AG20443 (cell line): ENCODE measurements around the gene PRPF6.
A peak's percentile ranks its signal among the peaks of the same experiment; 100 is the strongest.

Experiments used
- DNase-seq: peaks from one replicate; pipeline ENCODE4 v3.0.0; 2012; ENCODE audit warnings: low spot score, mixed read lengths

The PRPF6 gene

DNA sequence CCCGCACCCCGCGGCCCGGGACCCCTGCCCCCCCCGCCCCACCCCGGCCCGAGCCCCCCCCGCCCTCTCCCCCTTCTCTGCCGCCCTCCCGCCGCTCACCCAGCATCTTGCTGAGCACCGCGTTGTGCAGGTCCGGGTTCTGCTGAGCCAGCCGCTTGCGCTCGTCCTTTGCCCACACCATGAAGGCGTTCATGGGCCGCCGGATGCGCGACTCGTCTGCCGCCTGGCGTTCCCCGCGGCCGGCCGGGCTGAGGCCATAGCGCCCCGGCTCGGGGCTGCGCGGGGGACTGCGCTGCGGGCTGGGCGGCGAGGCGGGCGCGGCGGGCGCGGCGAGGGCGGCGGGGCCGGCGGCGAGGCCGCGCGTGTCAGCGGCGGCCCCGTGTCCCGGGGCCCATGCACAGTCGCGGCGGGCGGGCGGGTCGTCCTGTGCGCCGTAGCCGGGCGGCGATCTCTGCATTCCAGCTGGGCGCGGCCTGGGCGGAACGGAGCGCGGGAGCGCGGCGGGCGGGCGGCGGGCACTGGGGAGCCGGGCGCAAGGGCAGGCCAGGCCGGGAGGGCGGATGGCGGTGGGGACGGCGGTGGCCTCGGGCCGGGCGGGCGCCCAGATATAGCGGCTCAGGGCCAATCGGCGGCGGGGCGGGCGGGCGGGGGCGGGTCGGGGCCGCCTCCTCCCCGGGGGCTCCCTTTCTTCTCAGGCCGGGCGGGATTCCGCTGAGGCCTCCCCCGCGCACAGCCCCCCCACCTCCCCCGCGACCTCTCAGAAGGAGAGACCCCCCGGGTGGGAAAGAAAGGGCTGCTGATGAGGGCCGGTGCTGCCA, 68.3 kb downstream of the PRPF6 start, which contains the start of gene SOX18:
SOX18 (minus strand) TSS at position 580 of the 818 bp plus-strand sequence; CDS start at position 457, 123 bp downstream.
- DNase-seq: peak; percentile 55

- no peak for DNase-seq
Observed at GRCh38 chr20:64049878-64050260, 68.9 kb downstream of the PRPF6 start.

DNA sequence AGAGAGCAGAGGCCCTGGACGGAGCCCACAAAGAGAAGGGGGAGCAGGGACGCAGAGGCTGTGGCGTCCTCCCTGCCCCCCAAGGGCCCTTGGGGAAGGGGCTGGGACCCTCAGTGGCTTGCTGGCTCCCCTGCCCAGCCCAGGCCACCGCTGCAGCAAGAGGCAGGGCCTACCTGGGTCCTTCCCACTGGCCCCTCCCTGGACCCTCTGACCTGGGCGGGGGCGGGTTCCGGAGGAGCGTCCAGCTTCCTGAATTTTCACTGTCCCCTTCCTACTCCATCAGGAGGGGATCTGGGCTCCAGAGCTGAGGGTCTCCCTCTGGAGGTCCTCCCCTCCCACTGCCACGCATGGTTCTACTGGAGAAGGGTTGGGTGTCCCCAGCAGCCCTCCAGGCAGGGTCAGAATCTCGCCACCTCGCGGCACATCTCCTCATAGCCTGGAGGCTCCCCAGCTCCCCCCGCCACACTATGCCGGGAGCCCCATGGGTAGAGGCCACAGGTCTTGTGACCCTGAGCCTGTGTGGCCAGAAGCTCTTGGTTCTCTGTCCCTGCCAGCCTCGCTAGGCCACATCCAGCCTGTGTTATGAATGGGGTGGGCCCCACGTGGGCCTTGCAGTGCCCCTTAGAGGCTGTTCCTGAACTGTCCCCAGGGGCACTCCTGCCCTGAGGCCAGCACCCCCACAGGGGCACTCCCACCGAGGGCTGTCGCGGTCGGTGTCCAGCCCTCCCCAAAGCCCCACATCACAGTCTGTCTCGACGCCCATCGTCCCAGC, 69.5 kb downstream of the PRPF6 start:
- no peak for DNase-seq

GRCh38 chr20:64051033-64051452, 70.1 kb downstream of the PRPF6 start:
- no peak for DNase-seq

GRCh38 chr20:64051561-64052325, 70.8 kb downstream of the PRPF6 start:
- DNase-seq: no peak

DNA sequence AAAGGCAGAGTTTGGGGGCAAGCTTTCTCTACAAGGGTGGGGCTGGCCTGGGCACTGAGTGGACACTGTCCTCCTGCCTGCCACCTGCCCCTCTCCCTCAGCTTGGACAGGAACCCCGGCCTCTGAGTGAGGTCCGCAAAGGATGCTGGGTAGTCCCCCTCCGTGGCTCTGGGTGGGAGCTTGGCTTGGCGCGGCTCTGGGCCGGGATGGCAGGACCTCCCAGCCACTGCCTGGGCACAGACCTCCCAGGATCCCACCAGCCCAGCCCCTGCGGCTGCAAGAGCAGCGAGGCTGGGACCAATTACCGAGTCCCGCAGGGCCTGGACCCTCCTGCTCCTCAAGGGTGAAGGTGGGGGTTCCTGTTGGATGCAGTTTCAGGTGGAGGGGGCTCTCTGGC, 71.4 kb downstream of the PRPF6 start:
- DNase-seq: no peak

DNA sequence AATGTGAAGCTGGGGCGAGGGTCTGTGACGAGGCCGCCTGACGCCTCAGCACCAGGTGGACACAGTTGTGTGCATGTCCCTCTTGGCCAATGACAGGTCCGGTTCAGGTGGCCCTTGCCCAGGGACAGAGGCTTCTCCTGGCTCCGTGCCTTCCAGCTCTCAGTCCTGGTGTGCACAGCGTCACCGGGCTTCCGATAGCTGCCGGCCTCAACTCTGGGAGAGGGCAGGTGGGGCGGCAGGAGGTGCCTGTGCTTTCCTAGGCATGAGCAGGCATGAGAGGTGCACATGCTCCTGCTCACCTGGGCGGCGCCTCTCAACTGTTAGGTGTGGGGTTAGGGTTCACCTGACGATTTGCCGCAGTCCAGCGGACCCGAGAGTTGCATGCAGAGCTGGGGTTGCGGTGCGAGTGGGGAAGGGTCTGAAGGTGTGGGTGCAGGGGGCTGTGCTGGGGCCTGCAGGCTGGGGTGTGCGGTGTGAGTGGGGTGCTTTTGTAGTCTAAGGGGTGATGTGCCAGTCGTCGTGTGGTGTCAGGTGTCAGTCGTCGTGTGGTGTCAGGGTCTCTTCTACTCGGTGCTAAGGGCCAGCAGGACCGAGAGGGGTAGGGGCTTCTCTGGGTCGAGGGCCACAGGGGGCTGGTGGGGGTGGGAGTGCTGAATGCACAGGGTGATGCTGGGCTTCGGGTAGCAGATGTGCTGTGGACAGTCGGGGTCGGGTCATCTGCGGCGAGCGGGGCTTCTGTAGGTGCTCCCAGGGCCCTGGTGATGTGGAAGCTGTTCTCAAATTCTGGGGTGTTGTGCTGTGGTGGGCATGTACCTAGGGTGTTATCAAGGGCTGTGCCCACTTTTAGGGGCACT, 72.3 kb downstream of the PRPF6 start:
- DNase-seq: no peak

DNA sequence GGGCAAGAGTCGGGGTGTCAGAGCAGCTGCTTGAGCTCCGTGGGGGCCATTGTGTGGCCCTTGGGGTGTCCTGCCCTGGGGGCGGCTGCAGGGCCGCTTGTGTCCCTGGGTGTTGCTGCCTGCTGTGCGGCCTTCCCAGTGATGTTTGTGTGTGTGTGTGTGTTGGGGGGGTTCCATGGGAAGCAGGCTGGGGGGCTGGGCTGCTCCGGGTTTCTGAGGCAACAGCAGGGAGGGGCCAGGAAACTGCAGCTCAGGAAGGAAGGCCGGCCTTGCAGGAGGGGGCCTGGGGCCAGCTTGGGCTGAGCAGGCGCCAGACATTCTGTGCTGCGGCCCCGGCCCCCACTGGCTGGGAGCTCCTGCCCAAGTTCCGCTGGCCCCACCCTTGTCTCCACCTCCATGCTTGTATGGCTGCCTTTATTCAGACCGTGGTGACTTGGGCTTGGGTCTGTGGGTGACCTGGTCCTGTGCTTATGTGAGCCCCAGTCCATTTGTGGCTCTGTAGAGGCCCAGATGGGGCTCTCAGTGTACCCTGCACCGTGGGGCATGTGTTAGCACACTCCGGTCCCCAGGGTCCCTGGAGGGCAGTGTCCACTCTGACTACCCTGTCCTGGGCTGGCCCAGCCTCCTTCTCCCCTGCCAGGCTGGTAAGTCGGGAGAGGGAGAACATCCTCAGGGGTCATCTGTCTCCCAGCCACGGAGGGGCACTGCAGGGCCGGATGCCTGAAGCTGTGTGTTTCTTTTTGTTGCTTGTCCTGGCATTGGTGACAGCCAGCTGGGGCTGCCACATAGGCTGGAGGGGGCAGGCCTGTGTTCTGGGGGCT, 73.1 kb downstream of the PRPF6 start:
- DNase-seq: no peak

- no peak for DNase-seq
Observed at GRCh38 chr20:64055396-64055892, 74.5 kb downstream of the PRPF6 start.

- DNase-seq: no peak
Observed at GRCh38 chr20:64055893-64056638, 75.1 kb downstream of the PRPF6 start.

DNA sequence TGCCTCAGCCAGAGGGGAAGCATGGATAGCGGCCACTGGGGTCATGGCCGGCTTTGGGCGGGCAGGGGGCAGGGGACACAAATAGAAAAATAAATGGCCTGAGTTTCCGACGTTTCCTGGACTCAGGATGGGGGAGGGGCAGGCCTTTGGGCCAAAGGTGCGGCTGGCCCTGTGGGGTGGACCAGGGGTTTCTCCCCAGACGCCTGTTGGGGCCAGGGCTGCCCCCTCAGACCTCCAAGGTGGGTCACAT, 75.6 kb downstream of the PRPF6 start:
- no peak for DNase-seq

DNA sequence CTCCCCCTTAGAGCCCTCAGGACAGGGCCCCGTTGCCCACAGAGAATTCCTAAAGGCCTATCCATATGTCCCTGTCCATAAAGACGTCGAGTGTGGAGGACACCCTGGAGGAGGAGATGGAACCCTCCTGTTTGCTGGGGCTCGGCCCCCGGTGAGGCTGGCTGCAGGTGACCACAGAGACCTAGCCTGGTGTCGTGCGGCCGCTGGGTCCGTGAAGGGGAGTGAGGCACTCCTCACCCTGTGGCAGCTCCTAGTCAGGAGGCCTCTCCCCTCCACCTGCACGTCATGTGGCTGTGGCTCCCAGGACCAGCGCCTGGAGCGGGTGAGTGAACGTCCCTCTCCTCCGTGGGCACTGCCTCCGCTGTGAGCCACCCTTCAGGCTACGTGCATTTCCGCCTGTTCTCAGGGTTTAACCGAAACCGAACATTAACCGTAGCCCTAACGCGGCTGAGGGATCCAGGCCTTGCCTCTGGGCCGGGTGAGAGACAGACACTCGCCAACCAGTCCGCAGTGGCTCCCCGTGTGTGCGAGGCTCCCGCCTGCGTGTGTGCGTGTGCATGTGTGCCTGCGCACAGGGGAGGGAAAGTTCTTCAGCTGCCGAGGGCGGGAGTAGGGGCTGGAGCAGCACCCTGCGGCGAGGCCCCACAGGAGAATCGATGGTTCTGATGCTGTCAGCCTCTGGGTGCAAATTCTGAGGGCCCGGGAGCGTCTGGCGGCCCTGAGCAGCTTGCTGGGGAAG, 76.1 kb downstream of the PRPF6 start:
- DNase-seq: peak; percentile 8

DNA sequence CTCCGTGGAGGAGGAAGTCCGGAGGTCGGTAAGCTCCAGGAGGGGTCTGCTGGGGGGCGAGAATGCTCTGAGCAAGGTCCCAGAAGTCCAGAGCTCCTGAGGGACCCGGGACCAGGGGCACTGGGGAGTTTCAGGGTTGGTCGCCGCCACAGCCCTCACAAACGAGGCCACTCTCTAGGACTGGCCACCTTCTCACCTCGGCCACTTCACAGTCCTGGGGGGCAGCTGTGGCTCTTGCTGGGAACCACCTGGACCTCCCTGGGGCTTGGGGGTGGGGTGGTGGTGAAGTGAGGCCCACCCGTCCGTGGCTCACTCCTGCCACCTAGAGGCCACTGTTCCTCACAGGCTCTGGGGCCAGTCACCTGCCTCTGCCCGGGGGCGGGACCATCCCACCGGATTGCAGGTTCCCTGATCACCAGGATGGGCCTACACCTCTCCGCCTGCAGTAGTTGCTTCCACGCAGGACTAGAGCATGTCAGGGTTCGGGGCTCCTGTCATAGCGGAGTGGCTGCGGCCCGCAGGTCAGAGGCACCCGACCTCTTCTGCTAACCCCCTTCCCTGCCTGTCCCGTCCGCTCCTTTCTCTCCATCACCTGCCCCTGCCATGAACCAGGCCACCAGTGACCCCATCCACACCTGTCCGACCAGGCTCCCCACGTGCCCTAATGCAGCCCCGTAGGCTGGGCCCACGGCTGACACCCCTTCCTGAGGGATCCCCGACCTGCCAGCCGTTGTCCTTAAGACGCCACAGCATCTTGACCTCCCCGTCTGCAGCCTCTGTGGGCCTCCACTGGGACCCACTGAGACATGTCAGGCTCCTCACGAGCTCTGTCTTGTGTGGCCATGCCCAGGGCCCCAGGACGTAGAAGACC, 76.9 kb downstream of the PRPF6 start:
- DNase-seq: peak; percentile 89

GRCh38 chr20:64058536-64058935, 77.6 kb downstream of the PRPF6 start:
- DNase-seq: no peak

DNA sequence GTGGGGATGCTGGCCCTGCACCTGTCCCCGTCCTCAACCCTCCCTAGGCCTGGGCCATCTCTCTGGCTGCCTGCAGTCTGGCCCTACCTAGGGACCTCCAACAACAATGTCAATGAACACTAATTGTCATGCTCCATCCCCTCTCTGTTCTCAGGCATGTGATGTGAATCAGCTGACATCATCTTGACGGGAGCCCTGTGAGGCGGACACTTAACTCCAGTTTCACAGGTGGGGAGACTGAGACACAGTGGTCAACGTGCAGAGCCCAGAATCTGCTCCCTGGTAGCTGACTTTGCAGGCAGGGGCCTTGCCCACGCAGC, 81.3 kb downstream of the PRPF6 start:
- DNase-seq: no peak

- peak; percentile 98 for DNase-seq
Observed at GRCh38 chr20:64062596-64063388, 81.9 kb downstream of the PRPF6 start, which contains the start of gene TCEA2. Gene TCEA2 (plus strand): TSS chr20:64063198. CDS start chr20:64063313, 115 bp downstream.

DNA sequence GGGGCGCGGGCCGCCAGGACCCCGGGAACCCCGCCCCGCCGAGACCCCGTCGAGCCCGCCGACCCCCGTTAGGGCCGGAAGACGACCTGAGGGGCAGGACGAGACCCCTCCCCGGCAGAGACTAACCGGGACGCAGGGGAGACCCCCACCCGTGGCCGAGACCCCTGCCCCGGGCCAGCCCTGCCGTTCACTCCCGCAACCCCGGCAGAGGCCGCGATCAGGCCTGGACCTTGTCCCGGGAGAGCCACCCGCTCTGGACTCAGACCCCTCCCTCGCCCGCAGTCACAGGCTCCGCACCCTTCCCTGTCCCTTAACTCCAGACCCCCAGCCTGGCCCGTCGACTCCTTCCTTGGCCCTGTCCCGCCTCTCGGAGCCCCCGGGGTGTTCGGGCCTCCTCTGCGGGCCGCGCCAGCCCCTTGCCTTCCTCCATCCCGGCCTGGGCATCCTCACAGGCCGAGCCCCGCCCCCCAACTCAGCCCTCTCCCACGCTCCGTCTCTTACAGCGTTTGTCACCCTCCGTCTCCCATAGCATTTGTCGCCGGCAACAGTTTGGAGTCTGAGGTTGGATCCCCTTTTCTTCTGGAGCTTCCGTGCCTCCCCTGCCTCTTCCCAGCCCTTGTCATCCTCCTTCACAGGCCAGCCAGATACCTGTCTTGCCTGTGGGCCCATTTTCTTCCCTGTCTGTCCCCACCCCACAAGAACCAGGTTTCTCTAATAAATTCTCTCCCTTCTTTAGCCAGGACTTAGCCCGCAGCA, 82.6 kb downstream of the PRPF6 start:
- DNase-seq: peak; percentile 46
